NCI-H128 (cell line): ENCODE data around the gene RLF.

Experiments used
- DNase-seq: peaks from one replicate; lab custom pipeline; 2025; ENCODE audit not compliant: unreplicated experiment; lab: John Stamatoyannopoulos, UW

The RLF gene

DNA sequence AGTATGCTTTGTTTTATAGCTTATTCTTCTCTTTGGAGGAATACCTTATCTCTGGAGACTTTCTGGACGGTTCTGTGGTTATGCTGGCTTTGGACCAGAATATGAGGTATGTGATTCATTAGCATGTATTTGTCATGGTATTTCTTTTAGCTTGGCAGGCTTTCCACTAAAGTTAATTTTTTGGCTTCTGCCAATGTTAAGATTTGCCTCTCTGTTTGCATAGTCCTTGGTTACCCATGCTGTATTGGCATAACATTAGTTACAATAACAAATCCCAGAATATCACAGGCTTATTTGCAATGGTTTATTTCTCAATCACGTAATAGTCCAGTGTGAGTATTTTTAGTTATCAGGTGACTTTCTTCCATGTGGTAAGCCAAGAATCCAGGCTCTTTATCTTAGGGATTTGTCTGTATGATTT, 106.6 kb downstream of the RLF start:
- DNase-seq: no peak

DNA sequence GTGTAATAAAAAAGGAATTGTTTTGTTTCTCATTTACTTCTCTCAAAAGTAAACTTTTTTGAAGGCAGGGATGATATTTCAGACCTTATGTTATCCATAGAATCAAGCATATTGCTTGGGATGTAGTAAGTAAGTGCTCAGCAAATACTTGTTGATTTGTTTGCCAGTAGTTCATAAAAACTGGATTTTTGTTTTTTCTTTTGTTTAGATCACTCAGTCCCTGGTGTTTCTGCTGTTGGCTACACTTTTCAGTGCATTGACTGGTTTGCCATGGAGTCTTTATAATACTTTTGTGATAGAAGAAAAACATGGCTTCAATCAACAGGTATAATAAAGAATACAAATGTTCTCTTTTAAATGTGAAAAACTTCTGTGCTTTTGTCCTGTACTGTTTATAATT, 107.0 kb downstream of the RLF start:
- no peak for DNase-seq

DNA sequence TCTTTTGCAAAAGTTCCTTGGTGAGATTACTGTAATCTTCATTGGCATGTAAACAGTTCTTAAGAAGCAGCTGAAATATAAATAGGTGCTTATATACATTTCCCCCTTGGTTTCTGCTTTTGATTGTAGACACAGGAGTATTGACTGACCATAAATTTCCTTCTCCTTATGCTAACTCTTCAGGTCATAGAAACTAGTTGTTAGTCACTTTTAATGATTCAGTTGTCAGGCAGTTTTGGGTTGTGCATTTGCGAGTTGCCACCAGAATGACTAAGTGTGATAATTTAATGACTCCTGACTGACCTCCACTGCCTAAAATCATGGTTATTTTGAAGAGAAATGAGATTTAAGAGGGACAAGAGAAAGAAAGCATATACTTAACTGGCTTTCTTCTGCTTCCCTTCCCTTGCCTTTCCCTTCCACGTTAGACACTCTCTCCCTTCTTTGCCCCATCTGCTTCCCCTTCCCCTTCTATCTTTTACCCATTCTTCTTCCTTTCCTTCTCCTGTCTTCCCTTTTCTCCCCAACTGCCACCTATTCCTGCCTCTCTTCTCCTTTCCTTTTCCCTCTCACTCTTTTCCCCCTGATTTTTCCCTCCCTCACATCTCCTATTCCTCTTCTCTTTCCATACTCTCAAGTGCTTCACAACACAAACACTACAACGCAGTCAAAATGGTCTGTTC, 109.1 kb downstream of the RLF start:
- no peak for DNase-seq

DNA sequence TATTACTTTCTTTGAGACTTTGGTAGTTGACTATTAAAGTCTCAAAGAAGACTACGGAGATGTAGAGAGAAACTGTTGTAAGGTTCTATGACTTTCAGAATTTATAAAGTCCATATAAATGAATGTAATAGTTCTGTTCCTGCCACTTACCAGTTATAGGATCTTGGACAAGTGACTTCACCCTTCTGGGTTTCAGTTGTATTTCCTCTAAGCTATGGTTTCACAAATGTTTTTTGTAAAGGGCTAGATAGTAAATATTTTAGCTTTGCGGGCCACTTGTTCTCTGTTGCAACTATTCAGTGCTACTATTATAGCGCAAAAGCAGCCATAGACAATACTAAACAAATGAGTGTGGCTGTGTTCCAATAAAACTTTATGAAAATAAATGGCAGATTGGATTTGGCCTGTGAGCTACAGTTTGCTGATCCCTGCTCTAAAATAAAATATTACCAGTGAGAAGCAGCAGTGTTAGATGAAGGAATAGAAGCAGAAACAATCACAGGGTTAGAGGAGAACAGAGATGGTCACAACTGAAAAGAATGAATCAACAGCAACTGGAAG, 111.5 kb downstream of the RLF start:
- no peak for DNase-seq

DNA sequence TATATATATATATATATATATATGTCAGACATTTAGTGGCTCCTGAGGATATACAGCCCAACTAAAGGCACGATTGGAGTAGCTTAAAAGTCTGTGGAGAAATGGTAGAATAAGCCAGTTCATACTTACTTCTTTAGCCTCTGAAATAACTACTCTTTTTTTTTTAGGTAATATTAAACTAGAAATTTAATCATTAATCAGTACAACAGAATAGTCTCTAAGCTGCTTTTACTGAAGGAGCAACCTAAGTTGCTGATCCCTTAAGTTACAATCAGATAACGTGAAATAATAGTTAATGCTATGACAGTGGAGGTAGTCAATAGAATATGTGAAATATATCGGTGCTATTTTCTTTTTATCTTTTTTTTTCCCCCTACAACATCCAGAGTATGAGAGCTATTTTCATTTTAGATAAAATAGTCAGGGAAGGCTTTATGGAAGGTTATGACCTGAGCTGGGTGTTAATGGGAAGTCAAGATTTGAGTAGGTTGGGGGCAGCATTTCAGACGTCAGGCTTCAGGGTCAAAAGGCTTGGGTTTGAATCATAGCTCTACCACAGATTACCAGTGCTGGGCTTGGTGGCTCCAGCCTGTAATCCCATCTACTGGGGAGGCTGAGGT, 112.5 kb downstream of the RLF start:
- no peak for DNase-seq

DNA sequence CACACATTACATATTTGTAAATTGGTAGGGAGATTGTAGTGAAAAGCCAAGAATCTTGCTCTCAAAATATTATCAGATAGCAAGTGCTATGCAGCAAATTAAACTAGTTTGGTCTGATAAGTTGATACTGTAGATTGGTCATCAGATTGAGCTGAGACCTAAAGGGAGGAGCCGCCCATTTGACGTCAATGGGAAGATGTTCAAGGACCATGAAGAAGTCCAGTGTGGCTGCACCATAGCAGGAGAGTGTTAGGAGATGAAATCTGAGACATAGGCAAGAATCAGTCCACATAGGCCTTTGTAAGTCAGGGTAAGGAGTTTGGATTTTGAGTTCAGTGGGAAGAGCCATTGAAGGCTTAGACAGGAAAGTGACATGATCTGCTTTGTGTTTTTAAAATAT, 113.1 kb downstream of the RLF start:
- DNase-seq: no peak

DNA sequence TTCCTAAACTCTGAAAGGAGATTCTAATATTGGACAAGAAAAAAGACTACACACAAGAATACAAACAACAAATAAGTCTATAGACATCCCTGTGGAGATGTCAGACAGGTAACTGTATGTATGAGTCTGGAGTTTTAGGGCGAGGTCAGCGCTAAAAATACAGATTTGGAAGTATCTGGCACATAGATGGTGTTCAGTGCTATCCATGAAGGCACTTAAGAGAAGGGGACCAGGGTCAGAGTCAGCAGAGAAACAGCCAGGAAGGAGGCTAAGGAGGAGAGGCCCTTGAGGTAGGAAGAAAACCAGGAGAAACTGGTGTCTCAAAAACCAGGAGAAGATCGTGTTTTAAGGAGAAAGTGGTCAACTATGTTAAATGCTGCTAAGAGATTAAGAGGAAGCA, 114.9 kb downstream of the RLF start:
- DNase-seq: no peak

DNA sequence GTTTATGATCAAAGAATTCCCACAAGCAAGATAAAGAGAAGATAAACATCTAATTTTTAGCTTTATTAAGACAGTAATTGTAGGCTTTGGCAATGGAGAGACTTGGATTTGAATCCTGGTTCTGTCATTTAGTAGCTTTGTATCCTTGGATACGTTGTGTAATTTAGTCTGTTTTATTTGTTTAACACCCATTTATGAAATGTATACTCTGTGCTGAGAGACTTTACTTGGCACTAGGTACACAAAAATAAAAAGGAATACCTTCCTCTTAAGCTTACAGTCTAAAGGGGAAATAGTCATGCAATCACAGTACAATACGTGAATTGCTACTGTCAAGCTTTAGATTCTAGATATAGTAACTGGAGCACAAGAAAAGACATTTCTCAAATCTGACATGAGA, 120.7 kb downstream of the RLF start:
- no peak for DNase-seq
